Upper lobe of right lung (tissue), 1 donor: ENCODE data around the gene GOLGA6L22. TPM values are rescaled to one million over a fixed set of nuclear protein-coding genes. Genes with fewer than 3 reads are reported as not detected.
"Not testable (repeated sequence)": the region's sequence is repeated elsewhere in the genome, so short reads cannot be mapped to it uniquely, and the experiment has no call there.

Source experiments
- ATAC-seq: fragments of 200-7000 bp; cut with Tn5 transposase; one replicate; pipeline ENCODE4 v1.9.1; 2020; ENCODE audit warnings: mild to moderate bottlenecking, moderate library complexity
- DNase-seq: peaks from one replicate; pipeline ENCODE4 v3.0.0-alpha.2; 2020
- H3K27ac ChIP-seq: fragments of 200-600 bp; one replicate; pipeline ENCODE4 v1.8.0; 2022
- H3K27me3 ChIP-seq: fragments of 200-600 bp; one replicate; pipeline ENCODE4 v1.8.0; 2022; ENCODE audit warnings: mild to moderate bottlenecking
- H3K36me3 ChIP-seq: fragments of 200-600 bp; one replicate; pipeline ENCODE4 v1.8.0; 2022
- H3K4me1 ChIP-seq: fragments of 200-600 bp; one replicate; pipeline ENCODE4 v1.8.0; 2022
- H3K4me3 ChIP-seq: fragments of 200-600 bp; one replicate; pipeline ENCODE4 v1.8.0; 2022; ENCODE audit warnings: mild to moderate bottlenecking
- H3K9me3 ChIP-seq: fragments of 200-600 bp; one replicate; pipeline ENCODE4 v1.8.0; 2022
- intact Hi-C: fragments of 100-400 bp; cut with DNase I; formaldehyde crosslinking; loops from one replicate; pipeline ENCODE4 v1.11.0; 2022
- total RNA-seq: library from RNA; stranded (reverse); fragmentation: NEBNext Ultra II Directional; extraction: Animal tissue kit (Norgen Biotek cat#: 25700); gene quantifications from one replicate; pipeline ENCODE4 v1.2.1, GENCODE V29; 2021
- donor health status: DM: no; HTN: yes; CAD: no; lungs with severe emphysema.

Gene GOLGA6L22
- total RNA-seq, 1 donor from 2014 or later: not detected

DNA sequence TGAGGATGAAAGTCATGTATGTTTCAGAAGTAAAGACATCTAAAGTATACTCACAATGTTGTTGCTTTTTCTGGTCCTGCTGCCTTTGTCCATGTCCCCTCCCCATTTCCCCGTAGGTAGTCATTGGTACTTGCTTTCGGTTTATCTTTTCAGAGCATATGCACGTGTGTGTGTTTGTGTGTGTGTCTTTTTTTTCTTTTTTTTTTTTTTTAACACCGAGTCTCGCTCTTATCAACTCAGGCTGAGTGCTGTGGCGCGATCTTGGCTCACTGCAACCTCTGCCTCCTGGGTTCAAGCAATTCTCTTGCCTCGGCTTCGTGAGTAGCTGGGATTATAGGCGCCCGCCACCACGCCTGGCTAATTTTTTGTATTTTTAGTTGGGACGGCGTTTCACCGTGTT, 57.4 kb downstream of the GOLGA6L22 start:
- ATAC-seq, H3K9me3 ChIP-seq, H3K27ac ChIP-seq, H3K4me3 ChIP-seq, intact Hi-C loops, DNase-seq, H3K27me3 ChIP-seq, H3K4me1 ChIP-seq, H3K36me3 ChIP-seq: not testable (repeated sequence)
